Stimulated activated CD4-positive, alpha-beta T cell treated with anti-CD3 and anti-CD28 coated beads, Interleukin-4, amount 100 ng/mL, for 1 hour (primary cell): ENCODE results near the gene RPS6KA4.

Experiments
- DNase-seq: peaks from one replicate; pipeline ENCODE4 v3.0.0-alpha.2; 2020

Gene RPS6KA4

GRCh38 chr11:64369440-64370421, 10.8 kb downstream of the RPS6KA4 start:
- DNase-seq: no peak

GRCh38 chr11:64371201-64371600, 12.2 kb downstream of the RPS6KA4 start:
- no peak for DNase-seq

- no peak for DNase-seq
Observed at GRCh38 chr11:64372021-64372420, 13.1 kb downstream of the RPS6KA4 start.

GRCh38 chr11:64372802-64373597, 14.0 kb downstream of the RPS6KA4 start:
- DNase-seq: no peak

GRCh38 chr11:64373598-64373974, 14.6 kb downstream of the RPS6KA4 start:
- DNase-seq: no peak

- DNase-seq: no peak
Observed at GRCh38 chr11:64376071-64376470, 17.1 kb downstream of the RPS6KA4 start.

- DNase-seq: no peak
Observed at GRCh38 chr11:64378335-64378880, 19.4 kb downstream of the RPS6KA4 start.

- DNase-seq: no peak
Observed at GRCh38 chr11:64379160-64379559, 20.2 kb downstream of the RPS6KA4 start.

GRCh38 chr11:64379817-64380709, 21.1 kb downstream of the RPS6KA4 start:
- no peak for DNase-seq

GRCh38 chr11:64381350-64381749, 22.4 kb downstream of the RPS6KA4 start:
- no peak for DNase-seq

- no peak for DNase-seq
Observed at GRCh38 chr11:64382047-64382446, 23.1 kb downstream of the RPS6KA4 start.

- no peak for DNase-seq
Observed at GRCh38 chr11:64382586-64382985, 23.6 kb downstream of the RPS6KA4 start.

GRCh38 chr11:64383580-64383979, 24.6 kb downstream of the RPS6KA4 start:
- no peak for DNase-seq

- no peak for DNase-seq
Observed at GRCh38 chr11:64384028-64384737, 25.2 kb downstream of the RPS6KA4 start.

- no peak for DNase-seq
Observed at GRCh38 chr11:64384981-64385944, 26.3 kb downstream of the RPS6KA4 start.

- DNase-seq: no peak
Observed at GRCh38 chr11:64385945-64386704, 27.2 kb downstream of the RPS6KA4 start.

- no peak for DNase-seq
Observed at GRCh38 chr11:64387916-64388315, 29.0 kb downstream of the RPS6KA4 start.

- DNase-seq: no peak
Observed at GRCh38 chr11:64388894-64389293, 29.9 kb downstream of the RPS6KA4 start.

- DNase-seq: no peak
Observed at GRCh38 chr11:64389851-64390250, 30.9 kb downstream of the RPS6KA4 start.

GRCh38 chr11:64390558-64390957, 31.6 kb downstream of the RPS6KA4 start:
- no peak for DNase-seq
